Activated T-helper 9 cell treated with anti-CD3 and anti-CD28 coated beads, Interleukin-2, amount 50 U/mL, for 16 hours (primary cell): Measurements from ENCODE around the gene UBE2E1.

Source experiments
- DNase-seq: peaks from one replicate; pipeline ENCODE4 v3.0.0-alpha.2; 2020; ENCODE audit warnings: low read depth

UBE2E1 gene

GRCh38 chr3:23805633-23806533, at the start of gene UBE2E1:
Gene UBE2E1 (plus strand): TSS chr3:23805955. CDS start chr3:23807270, 1,315 bp downstream.
- peak; percentile 50 for DNase-seq

- no peak for DNase-seq
These were observed 49.4 kb upstream of the UBE2E1 start for GRCh38 chr3:23756206-23756840.

GRCh38 chr3:23758253-23758838, 47.4 kb upstream of the UBE2E1 start:
- DNase-seq, result no peak

GRCh38 chr3:23760325-23760724, 45.4 kb upstream of the UBE2E1 start:
- DNase-seq, result no peak

GRCh38 chr3:23760871-23761373, 44.8 kb upstream of the UBE2E1 start:
- DNase-seq, result no peak

- no peak for DNase-seq
These were observed 44.3 kb upstream of the UBE2E1 start for GRCh38 chr3:23761440-23761896.

GRCh38 chr3:23762214-23762613, 43.5 kb upstream of the UBE2E1 start:
- no peak for DNase-seq

GRCh38 chr3:23762759-23763477, 42.8 kb upstream of the UBE2E1 start:
- DNase-seq, result no peak

GRCh38 chr3:23764407-23764806, 41.3 kb upstream of the UBE2E1 start:
- no peak for DNase-seq

GRCh38 chr3:23767546-23767945, 38.2 kb upstream of the UBE2E1 start:
- DNase-seq, result no peak

- no peak for DNase-seq
These were observed 30.4 kb upstream of the UBE2E1 start for GRCh38 chr3:23775254-23775909.

GRCh38 chr3:23776352-23776891, 29.3 kb upstream of the UBE2E1 start:
- DNase-seq, result no peak

- DNase-seq, result no peak
These were observed 27.3 kb upstream of the UBE2E1 start for GRCh38 chr3:23778446-23778845.

GRCh38 chr3:23779841-23780240, 25.9 kb upstream of the UBE2E1 start:
- no peak for DNase-seq

GRCh38 chr3:23781051-23781450, 24.7 kb upstream of the UBE2E1 start:
- no peak for DNase-seq

GRCh38 chr3:23781871-23782270, 23.9 kb upstream of the UBE2E1 start:
- no peak for DNase-seq

- no peak for DNase-seq
These were observed 20.6 kb upstream of the UBE2E1 start for GRCh38 chr3:23785097-23785645.

GRCh38 chr3:23785882-23786281, 19.9 kb upstream of the UBE2E1 start:
- no peak for DNase-seq

GRCh38 chr3:23791678-23792077, 14.1 kb upstream of the UBE2E1 start:
- no peak for DNase-seq

GRCh38 chr3:23793528-23794134, 12.1 kb upstream of the UBE2E1 start:
- no peak for DNase-seq
